ENCODE data around the gene TMOD1. TPM values are rescaled to one million over a fixed set of nuclear protein-coding genes. Genes with fewer than 3 reads are reported as not detected.

The TMOD1 gene
- total RNA-seq, 4 donors from 2014 or later = 10.1 to 33.8 (median 21.0) TPM

DNA sequence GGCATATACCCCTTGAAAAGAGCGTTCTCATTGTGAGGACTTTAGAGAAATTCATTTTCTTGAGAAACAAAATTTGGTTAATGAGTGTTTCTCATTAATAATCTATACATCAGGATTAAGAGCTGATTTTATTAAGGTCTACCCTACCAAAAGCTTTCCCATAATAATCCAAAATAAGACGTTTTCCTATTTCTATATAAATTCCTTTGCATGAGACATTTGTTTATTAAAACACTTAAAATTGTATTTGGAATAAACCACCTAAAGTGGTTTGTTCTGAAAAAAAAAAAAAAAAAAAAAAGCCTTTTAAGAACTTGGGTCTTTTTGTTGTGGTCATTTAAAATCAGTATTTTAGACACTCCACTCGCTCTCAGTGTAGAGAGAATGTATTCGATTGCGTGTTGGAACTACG lies 695 bp upstream of the TMOD1 start:
- TF ChIP-seq, protein P1, sequence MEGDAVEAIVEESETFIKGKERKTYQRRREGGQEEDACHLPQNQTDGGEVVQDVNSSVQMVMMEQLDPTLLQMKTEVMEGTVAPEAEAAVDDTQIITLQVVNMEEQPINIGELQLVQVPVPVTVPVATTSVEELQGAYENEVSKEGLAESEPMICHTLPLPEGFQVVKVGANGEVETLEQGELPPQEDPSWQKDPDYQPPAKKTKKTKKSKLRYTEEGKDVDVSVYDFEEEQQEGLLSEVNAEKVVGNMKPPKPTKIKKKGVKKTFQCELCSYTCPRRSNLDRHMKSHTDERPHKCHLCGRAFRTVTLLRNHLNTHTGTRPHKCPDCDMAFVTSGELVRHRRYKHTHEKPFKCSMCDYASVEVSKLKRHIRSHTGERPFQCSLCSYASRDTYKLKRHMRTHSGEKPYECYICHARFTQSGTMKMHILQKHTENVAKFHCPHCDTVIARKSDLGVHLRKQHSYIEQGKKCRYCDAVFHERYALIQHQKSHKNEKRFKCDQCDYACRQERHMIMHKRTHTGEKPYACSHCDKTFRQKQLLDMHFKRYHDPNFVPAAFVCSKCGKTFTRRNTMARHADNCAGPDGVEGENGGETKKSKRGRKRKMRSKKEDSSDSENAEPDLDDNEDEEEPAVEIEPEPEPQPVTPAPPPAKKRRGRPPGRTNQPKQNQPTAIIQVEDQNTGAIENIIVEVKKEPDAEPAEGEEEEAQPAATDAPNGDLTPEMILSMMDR (IDR thresholded peaks at IDR 0.05) = no peak
- DNase-seq (ENCODE audit: low spot score) (no peak), ATAC-seq (ENCODE audit: low FRiP score) (no peak)

DNA sequence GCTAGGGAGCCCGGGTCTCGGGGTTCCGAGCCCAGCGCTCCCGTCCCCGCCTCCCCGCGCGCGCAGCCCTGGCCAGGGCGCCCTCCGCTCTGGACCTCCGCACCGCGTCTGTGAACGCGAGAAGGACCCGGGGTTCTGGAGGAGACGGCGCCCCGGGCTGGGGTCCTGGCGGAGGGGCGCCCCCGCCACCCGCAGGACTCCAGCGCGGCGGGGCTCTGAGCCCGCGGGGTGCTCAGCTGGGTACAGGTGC lies 431 bp downstream of the TMOD1 start:
- DNase-seq (ENCODE audit: low spot score) = no peak
- TF ChIP-seq, protein P1 (IDR thresholded peaks at IDR 0.05) = no peak
- ATAC-seq (ENCODE audit: low FRiP score) = peak; percentile 15

DNA sequence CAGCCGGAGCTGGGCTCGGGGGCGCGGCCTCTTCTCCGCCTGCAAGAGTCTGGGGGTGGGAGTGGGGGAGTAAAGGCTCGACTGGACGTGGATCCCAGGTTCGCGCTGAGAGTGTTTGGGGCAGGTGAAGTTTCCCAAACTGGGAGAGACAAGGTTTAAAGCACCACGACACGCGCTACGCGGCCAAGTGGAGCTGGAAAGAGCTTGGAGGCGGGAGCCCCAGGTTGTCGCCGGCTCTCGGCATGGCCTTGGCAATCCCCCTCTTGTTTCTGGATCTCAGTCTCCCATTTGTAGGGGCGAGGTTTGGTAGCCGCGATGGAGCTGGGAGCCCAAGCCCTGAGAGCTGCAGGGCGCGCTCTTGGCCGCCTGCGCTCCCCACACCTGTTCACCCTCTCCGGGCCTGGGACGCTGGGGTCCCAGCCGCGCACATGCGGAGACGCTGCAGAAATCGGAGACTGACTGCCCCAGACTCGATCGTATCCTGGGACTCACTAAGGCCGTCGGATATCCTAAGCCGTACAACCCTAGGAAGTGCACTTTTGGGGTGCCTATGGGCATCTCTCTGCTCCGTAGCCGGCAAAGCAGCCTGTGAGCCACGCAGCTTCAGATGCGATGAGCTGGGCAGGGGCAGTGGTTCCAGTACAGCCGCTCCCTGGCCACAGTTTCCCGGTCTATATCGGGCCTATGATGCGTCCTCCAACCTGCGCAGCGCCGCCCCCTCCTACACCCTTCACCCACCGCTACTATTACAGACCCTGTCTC lies 937 bp downstream of the TMOD1 start:
- DNase-seq (ENCODE audit: low spot score) (no peak), ATAC-seq (ENCODE audit: low FRiP score) (peak; percentile 30)
- TF ChIP-seq, protein P1 (IDR thresholded peaks at IDR 0.05) = no peak

DNA sequence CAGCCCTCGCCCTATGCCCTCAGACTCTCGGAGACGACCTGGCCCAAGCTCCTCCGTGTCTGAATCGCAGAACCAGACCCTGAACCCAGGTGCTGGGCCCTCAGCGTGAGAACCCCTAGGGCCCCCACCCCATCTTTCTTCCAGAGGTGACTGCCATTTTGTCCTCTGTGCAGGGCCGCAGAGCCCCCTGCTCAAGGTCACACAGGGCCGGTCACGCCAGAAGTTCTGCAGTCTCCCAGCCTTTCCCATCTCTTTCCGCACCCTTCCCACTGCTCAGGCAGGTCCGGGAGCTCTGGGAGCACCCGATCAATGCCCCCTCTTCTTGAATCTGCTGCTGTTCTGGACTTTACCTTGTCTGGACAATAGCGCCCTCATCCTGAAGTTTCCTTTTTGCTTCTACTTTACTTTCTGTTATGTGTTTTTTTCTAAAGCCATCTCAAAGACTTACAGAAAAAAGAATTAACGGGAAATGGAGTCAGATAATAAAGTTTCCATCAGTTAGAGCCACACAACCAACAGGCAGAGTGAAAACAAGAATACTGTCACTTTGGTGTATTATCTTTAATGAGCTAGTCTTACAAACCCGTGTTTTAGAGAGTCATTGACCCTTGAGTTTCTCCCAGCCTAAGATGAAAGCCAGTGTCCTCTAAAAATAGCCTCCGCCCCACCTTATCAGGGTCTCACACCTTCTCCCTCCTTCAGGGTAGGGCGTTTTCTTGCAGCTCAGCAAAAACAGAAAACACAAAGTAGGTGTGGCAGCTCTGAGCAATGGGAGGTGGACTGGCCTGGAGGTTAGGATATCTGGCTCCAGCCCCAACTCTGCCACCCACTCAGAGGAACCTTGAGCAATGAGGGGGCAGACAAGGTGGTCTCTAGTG lies 1.8 kb downstream of the TMOD1 start:
- TF ChIP-seq, protein P1 (IDR thresholded peaks at IDR 0.05) = no peak
- DNase-seq (ENCODE audit: low spot score) (no peak), ATAC-seq (ENCODE audit: low FRiP score) (no peak)

DNA sequence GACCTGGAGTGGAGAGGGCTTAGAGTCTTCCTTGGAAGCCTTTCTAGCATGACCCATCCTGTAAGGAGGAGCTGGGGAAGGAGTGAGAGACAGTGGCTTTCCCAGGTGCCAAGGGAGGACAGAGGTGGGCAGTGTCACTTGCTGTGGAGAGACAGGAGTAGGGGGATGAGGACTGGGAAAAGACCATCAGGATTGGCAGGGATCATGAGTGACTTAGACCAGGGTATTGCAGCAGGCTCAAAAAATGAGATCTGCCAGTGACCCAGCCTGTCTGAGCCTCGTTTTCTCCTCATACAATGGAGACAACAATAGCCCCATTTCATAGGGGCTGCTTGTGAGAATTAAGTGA lies 2.4 kb downstream of the TMOD1 start:
- ATAC-seq (ENCODE audit: low FRiP score) = no peak
- TF ChIP-seq, protein P1 (IDR thresholded peaks at IDR 0.05) = no peak
- no peak for DNase-seq (ENCODE audit: low spot score)

DNA sequence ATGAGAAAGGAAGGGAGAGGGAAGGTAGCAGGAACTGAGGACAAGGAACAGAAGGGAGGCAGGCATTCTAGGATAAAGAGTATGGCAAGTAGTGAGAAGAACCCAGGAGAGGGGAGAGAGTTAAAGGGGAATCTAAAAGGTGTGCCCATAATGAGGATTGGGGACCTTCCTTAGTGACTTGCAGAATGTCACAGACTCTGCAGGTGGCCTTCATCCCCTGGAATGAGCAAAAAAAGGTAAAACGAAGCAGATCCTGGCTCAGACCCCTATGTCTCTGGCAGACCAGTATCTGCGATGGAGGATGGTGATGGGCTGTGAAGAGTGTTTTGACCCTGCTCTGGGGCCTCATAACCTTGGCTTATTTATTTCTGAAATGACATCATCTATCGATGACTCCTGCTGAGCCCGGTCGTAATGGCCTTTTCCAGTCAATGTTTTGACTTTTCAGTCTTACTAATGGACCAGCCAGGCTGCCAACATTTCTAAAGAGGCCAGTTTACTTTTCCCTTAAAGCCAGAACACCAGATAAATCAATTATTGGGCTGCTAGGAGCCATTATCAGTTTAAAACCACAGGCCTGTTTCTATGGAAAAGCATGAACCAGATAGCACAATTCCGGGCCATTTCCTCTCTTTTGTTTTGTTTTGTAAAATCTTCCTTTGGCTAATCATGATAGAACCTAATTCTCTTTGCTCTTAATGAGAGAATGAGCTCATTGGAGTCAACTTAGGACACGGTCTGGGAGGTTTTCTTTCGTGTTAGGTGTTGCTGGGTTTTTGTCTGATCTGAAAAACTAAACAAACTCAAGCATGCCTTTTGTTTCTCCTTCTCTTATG lies 3.1 kb downstream of the TMOD1 start:
- DNase-seq (ENCODE audit: low spot score) = no peak
- peak; percentile 42 for ATAC-seq (ENCODE audit: low FRiP score)
- TF ChIP-seq, protein P1 (IDR thresholded peaks at IDR 0.05) = no peak
